Ovary (tissue), 9 donors: ENCODE results near the gene LRIG1. TPM values are rescaled to one million over a fixed set of nuclear protein-coding genes. Genes with fewer than 3 reads are reported as not detected.

Experiments used
- DNase-seq, 5 donors: peaks; one replicate each; pipeline ENCODE4 v3.0.0-alpha.2; 2019 to 2020
- H3K27ac ChIP-seq, 2 donors: fragments of 200-600 bp; one replicate each; pipeline versions ENCODE4 v1.5.1 to v1.8.0; 2019 to 2022
- H3K27me3 ChIP-seq: fragments of 200-600 bp; one replicate; pipeline ENCODE4 v1.8.0; 2022
- H3K36me3 ChIP-seq: fragments of 200-600 bp; sonication (generic); one replicate; pipeline ENCODE4 v1.5.1; 2019
- H3K4me1 ChIP-seq: one replicate; pipeline ENCODE4 v1.8.1; 2013; ENCODE audit warnings: mild to moderate bottlenecking, moderate library complexity; ENCODE audit not compliant: insufficient read depth
- H3K4me3 ChIP-seq: fragments of 200-600 bp; sonication (generic); one replicate; pipeline ENCODE4 v1.5.1; 2017
- H3K9me3 ChIP-seq, 2 donors: fragments of 200-600 bp in 1 of 2; sonication (generic) in 1 of 2; one replicate each; pipeline versions ENCODE4 v1.5.1 to v1.8.1; 2013 to 2019; ENCODE audit warnings: mild to moderate bottlenecking in 1 of 2, moderate library complexity in 1 of 2
- CTCF ChIP-seq, 3 donors: fragments of 450-650 bp in 2 of 3; fragments of 200-600 bp in 1 of 3; IDR thresholded peaks; one replicate each; pipeline versions ENCODE4 v1.5.1 to v1.8.0; 2016 to 2022; ENCODE audit warnings: antibody characterized with exemption in 3 of 3, mild to moderate bottlenecking in 1 of 3
- EP300 ChIP-seq: sonication (generic); formaldehyde crosslinking; IDR thresholded peaks from one replicate; pipeline ENCODE4 v1.6.1; 2017; ENCODE audit warnings: antibody characterized with exemption
- POLR2A ChIP-seq: fragments of 450-650 bp; IDR thresholded peaks from one replicate; pipeline ENCODE4 v1.6.1; 2017; ENCODE audit warnings: antibody characterized with exemption, mild to moderate bottlenecking, moderate library complexity
- WGBS, 3 donors: extraction: QIAGEN DNeasy Blood & Tissue Kit in 1 of 3; methylation state at CpG; one replicate each; pipeline versions ENCODE4 v1.1.5 to v1.1.7; 2013 to 2017; 5-methylcytosine and 5-hydroxymethylcytosine counted together
- intact Hi-C, 4 donors: fragments of 100-400 bp; cut with DNase I; formaldehyde crosslinking; loops; one replicate each; pipeline versions ENCODE4 v1.11.0 to v1.15.1; 2022 to 2023
- polyA plus RNA-seq, 2 donors: library from polyadenylated mRNA; stranded (reverse); fragments of 200-250 nt in 1 of 2; fragments of 350-450 nt in 1 of 2; fragmentation: Illumina TruSeq in 1 of 2; extraction: RNeasy Lipid Tissue Mini Kit (QIAGEN cat#74804) in 1 of 2; gene quantifications; one replicate each; pipeline ENCODE4 v1.2.3, GENCODE V29; 2013 to 2014
- total RNA-seq, 7 donors: library from RNA; depleted of rRNA in 2 of 7; stranded (reverse); fragments of >200 nt in 2 of 7; fragmentation: NEBNext Ultra II Directional in 3 of 7; extraction: Animal tissue kit (Norgen Biotek cat#: 25700) in 3 of 7; gene quantifications; one replicate each; pipeline versions ENCODE4 v1.1.0 to v1.2.4, GENCODE V29; 2016 to 2023
- donor health status: DM: no; HTN: no; CAD: no; lungs with moderate emphysema.
- donor health status: DM: no; HTN: no; CAD: no.
- donor health status: Bipolar disorder and iron deficiency.
- donor health status: DM: yes; HTN: yes; CAD: no.
- donor health status: DM: no; HTN: no; CAD: no.
- donor health status: DM: yes; HTN: yes; CAD: no.

Gene LRIG1
- total and polyA plus RNA-seq, 9 donors = 29.1 to 64.8 (median 42.6) TPM

GRCh38 chr3:66355997-66356396, 144.8 kb downstream of the LRIG1 start:
- intact Hi-C loops = no loop called here
- WGBS, 3 donors = 86 to 100% (median 93%) methylated on average over 1 of the region's 1 CpG

GRCh38 chr3:66355394-66355793, 145.4 kb downstream of the LRIG1 start:
- no peaks in the 10 kb centered on the region for H3K27me3 ChIP-seq
- no peak for DNase-seq
- intact Hi-C loops = no loop called here
- H3K36me3 ChIP-seq = no peaks in the 10 kb centered on the region
- H3K27ac ChIP-seq = no peak overlapping the region
- no peak for TF ChIP-seq EP300
- no peak for TF ChIP-seq POLR2A
- TF ChIP-seq CTCF (IDR thresholded peaks at IDR 0.05) = no peak
- no peaks in the 10 kb centered on the region for H3K9me3 ChIP-seq
- no peak overlapping the region for H3K4me3 ChIP-seq
- H3K4me1 ChIP-seq = no peaks in the 10 kb centered on the region
- 92 to 97% (median 96%) methylated on average over 3 of the region's 3 CpGs for WGBS, 3 donors

More at GRCh38 chr3:66355997-66356396, 144.8 kb downstream of the LRIG1 start:
- Histone ChIP-seq H3K9me3 (no peaks in the 10 kb centered on the region), H3K36me3 (no peaks in the 10 kb centered on the region), H3K4me1 (no peaks in the 10 kb centered on the region), H3K27me3 (no peaks in the 10 kb centered on the region), H3K27ac (no peak overlapping the region), H3K4me3 (no peak overlapping the region)
- TF ChIP-seq POLR2A = no peak
- TF ChIP-seq EP300 = no peak
- TF ChIP-seq CTCF (IDR thresholded peaks at IDR 0.05) = no peak
- no peak for DNase-seq

GRCh38 chr3:66354001-66354400, 146.8 kb downstream of the LRIG1 start:
- Histone ChIP-seq H3K4me3 (no peak overlapping the region), H3K9me3 (no peaks in the 10 kb centered on the region), H3K36me3 (no peaks in the 10 kb centered on the region), H3K4me1 (no peaks in the 10 kb centered on the region), H3K27ac (no peak overlapping the region), H3K27me3 (no peaks in the 10 kb centered on the region)
- no peak for DNase-seq
- intact Hi-C loops = no loop called here
- WGBS, 3 donors = 61 to 76% (median 66%) methylated on average over 2 of the region's 2 CpGs
- TF ChIP-seq CTCF (IDR thresholded peaks at IDR 0.05) = no peak
- no peak for TF ChIP-seq POLR2A
- no peak for TF ChIP-seq EP300

- Histone ChIP-seq H3K9me3 (no peaks in the 10 kb centered on the region), H3K27ac (no peak overlapping the region), H3K27me3 (no peaks in the 10 kb centered on the region), H3K4me1 (no peaks in the 10 kb centered on the region), H3K36me3 (no peaks in the 10 kb centered on the region), H3K4me3 (no peak overlapping the region)
- intact Hi-C loops = no loop called here
- no peak for DNase-seq
- WGBS, 3 donors = 25 to 32% (median 28%) methylated on average over 6 of the region's 6 CpGs
- TF ChIP-seq EP300 (no peak), POLR2A (no peak)
Observed at GRCh38 chr3:66353530-66353929, 147.3 kb downstream of the LRIG1 start.

- Histone ChIP-seq H3K36me3 (no peaks in the 10 kb centered on the region), H3K4me3 (no peak overlapping the region), H3K4me1 (no peaks in the 10 kb centered on the region), H3K27ac (no peak overlapping the region), H3K27me3 (no peaks in the 10 kb centered on the region), H3K9me3 (no peaks in the 10 kb centered on the region)
- 92 to 93% (median 93%) methylated on average over 3 of the region's 3 CpGs for WGBS, 3 donors
- TF ChIP-seq POLR2A (no peak), CTCF (IDR thresholded peaks at IDR 0.05) (no peak), EP300 (no peak)
- no peak for DNase-seq
- intact Hi-C loops = no loop called here
Observed at GRCh38 chr3:66353039-66353438, 147.8 kb downstream of the LRIG1 start.
